ENCODE results near the gene TIMM22.
"Not testable (repeated sequence)": the region's sequence is repeated elsewhere in the genome, so short reads cannot be mapped to it uniquely, and the experiment has no call there.

Gene TIMM22

GRCh38 chr17:1040216-1040600 is 43.3 kb downstream of the TIMM22 start:
- DNase-seq, result no peak

DNA sequence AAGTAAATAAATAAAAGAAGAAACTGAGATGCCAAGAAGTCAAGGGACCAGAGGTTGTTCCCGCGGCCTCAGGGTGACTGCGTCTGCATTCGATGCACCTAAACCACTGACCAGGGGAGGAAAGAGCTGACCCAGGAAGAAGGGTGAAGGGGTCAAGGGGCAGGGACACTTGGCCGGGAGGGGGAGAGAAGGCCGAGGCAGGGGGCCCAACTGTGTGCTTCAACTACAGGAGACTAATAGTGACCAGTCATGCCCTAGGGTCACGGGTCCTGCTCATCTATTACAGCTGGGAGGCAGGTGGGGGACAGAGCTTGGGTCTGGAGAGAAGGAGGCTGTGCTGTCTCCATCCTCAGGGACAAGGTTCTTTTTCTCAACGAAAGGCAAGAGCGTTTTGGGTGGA is 44.8 kb downstream of the TIMM22 start:
- no peak for DNase-seq

GRCh38 chr17:1042486-1042885 is 45.6 kb downstream of the TIMM22 start:
- no peak for DNase-seq

- DNase-seq, result no peak
Measured at GRCh38 chr17:1043601-1044251, 46.8 kb downstream of the TIMM22 start.

GRCh38 chr17:1044387-1045009 is 47.6 kb downstream of the TIMM22 start:
- DNase-seq, result not testable (repeated sequence)

DNA sequence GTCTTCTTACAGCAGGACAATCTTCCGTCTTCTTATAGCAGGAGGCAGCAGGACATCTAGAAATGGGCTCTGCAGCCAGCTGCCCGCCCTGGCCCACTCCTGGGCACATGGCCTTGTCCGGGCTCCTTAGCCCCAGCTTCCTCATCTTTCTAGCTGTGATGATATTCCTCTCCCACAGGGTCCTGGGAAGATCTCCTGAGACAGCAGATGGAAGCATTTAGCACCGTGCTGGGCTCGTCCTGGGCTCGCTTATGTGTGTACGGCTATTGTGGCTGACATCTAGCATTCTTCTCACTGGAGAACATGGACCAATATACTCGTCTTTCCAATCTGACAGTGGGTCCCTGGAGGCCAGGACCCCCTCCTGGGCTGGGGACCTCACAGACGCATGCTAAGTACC is 48.5 kb downstream of the TIMM22 start:
- no peak for DNase-seq

DNA sequence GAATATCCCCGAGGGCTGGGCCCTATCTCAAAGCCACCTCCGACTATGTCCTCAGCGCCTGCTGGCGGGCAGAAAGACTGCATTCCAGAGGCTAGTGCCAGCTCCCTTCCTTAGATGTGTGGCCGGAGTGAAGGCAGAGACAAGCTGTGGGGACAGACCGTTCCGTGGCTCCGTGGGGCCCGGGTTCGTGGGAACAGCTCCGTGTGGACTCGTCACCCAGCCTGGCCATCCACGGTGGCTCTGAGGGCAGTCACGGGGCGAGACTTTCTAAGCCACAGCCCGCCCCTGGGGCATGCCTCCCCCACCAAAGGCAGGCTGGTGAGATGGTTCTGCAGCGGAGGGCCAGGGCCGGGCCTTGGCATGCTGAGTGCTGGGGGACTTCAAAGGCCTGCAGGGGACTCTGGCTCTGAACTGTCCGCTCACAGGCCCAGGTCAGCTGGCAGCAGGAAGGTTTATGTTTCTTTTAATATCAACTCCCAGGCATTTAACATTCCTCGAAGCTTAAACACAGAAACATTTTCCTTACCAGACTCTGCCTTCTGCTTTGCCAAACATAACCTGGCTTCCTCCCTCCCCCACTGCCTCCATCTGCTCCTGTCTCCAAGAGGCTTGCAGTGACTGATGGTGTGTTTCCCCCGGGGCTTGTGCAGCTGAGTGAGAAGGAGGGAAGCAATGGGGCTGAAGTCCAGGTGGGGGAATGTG is 50.4 kb downstream of the TIMM22 start:
- DNase-seq, result no peak

DNA sequence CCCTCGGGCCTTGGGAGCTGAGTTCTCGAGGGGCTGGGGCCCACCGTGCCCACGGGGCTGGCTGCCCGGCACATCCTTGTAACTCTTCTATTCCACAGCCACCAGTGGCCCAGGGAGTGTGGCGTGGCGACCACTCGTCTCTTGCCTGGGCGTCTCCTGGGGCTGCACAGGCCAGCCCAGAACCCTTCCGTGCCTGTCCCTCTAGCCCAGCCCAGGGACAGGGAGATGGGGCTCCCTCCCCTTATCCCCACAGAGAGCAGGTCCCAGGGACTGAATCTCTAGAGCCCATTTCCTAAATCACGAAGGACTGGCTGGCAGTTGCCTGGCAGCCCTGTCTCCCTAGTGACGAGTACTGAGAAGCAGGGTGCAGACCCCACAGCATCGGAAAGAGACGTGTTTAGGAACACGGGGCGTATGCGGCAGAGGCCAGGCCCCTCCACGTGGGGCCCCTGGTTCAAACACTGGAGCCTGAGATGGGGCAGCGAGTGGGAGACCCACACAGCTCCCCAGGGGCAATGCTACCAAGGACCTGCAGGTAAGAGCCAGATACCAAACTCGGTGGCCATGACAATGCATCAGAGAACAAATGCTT is 51.0 kb downstream of the TIMM22 start:
- no peak for DNase-seq

DNA sequence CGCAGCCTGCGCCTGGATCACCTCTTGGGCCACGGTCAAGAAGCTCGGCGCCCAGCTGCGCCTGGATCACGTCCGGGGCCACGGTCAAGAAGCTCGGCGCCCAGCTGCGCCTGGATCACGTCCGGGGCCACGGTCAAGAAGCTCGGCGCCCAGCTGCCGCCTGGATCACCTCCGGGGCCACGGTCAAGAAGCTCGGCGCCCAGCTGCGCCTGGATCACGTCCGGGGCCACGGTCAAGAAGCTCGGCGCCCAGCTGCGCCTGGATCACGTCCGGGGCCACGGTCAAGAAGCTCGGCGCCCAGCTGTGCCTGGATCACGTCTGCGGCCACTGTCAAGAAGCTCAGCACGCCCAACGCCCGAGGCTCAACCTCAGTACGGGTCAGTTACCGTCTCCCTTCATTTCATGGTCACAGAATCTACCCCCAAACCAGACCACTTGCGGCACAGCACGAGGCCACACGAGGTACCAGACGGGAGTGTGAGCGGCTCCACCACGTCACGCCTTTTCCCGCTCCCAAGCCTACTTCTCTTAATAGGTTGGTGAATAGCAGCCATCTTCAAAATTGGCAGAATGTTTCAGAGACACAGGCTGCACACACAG is 51.7 kb downstream of the TIMM22 start:
- not testable (repeated sequence) for DNase-seq

DNA sequence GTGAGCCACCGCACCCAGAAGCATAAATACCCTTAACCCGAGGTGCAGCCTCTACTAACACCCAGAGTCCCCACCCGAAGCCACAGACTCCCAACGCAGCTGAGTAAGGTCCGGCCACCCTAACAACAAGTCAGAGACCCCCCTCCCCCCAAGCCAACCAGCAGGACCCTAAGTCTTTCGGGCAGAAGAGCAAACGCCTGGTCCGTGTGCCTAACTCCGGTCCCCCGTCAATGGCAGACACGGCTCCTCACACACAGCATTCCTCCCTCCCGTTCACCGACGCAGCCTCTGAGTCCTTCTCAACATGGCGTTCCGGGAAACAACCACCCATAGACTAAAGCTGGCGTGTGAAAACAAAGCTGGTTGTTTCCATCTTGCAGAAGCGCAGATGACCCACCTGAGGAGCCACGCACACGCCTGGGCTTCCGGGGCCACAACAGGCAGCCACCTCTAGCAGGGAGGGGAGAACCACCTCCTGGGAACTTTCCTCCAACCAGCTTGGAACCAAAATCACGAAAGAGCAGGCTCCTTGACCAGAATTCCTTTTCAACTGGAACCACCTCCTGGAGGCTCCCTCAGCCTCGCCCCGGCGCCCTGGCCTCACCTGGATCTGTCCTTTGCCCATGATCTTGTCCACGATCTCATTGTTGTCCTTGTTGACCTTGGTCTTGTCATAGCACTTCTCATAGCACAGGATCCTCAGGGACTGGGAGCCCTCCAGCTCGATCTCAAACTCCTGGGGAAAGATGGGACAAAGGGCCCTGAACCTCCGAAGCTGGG is 52.7 kb downstream of the TIMM22 start:
- DNase-seq, result no peak

GRCh38 chr17:1050246-1050995 is 53.5 kb downstream of the TIMM22 start:
- no peak for DNase-seq

DNA sequence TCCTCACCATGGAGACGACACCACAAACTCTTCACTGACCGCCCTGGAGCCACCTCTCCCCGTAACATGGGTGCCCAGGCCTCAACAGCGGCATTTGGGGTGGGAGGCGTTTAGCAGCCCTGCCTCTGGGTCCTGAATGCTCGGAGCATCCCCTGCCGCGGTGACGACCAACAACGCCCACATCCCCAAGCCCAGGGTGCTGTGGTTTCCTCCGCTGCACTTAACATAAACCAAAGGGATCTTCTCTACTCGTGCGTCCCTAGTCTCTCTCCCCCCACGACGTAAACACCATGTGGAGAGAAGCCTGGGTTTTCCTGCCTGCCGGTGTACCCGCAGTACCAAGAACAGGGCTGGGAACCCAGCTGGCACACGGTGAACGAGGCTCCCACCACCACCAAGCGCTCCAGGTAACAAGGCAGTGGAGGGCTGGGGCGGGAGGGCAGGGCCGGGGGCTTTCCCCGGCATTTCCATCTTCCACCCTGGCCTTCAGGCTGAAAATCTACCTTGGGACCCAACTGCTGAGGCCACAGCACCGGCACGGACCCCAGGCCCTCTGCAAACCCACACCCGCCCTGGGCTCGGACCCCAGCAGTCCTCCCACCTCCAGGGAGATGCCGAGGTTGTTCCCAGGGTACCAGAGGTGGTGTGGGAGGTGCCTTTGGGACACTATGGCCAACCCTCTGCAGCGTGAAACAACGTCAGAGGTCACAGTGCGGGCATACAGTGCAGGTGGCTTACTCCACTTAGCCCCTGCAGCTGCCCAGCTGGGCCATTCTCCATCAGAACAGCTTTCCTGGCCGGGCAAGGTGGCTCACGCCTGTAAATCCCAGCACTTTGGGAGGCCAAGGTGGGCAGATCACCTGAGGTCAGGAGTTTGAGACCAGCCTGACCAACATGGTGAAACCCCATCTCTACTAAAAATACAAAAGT is 54.3 kb downstream of the TIMM22 start:
- DNase-seq, result no peak

All from stimulated activated naive CD4-positive, alpha-beta T cell (primary cell).